ENCODE measurements around the gene HSD11B1. TPM values are rescaled to one million over a fixed set of nuclear protein-coding genes. Genes with fewer than 3 reads are reported as not detected.
A peak's percentile ranks its signal among the peaks of the same experiment; 100 is the strongest.

The HSD11B1 gene
- polyA plus RNA-seq, 3 donors = not detected

GRCh38 chr1:209707308-209707707 lies 2.7 kb downstream of the HSD11B1 start:
- Histone ChIP-seq H3K79me2 (ENCODE audit: insufficient read depth, low read length) (no peaks in the 10 kb centered on the region), H3K4me2 (replicated peaks; ENCODE audit: extremely low read depth, low read length, poor library complexity, severe bottlenecking) (no peak overlapping the region), H3K4me1 (ENCODE audit: control insufficient read depth in 1 of 2, insufficient read depth in 2 of 2, low read length in 2 of 2) (peaks cover 18 to 20% of the 10 kb centered on the region in 2 donors), H3K9ac (ENCODE audit: insufficient read depth, low read length, poor library complexity, severe bottlenecking) (no peak overlapping the region), H3K27ac (ENCODE audit: low read depth in 1 of 2, low read length in 2 of 2) (no peak overlapping the region), H3K4me3 (replicated peaks in 1 of 3; ENCODE audit: low read depth in 2 of 3, low read length in 3 of 3) (no peak overlapping the region), H2AFZ (ENCODE audit: insufficient read depth, low read depth, low read length, poor library complexity, severe bottlenecking) (no peak overlapping the region), H3K36me3 (replicated peaks in 1 of 2; ENCODE audit: control insufficient read depth in 1 of 2, insufficient read depth in 2 of 2, low read length in 2 of 2) (no peaks in the 10 kb centered on the region), H3K27me3 (ENCODE audit: control insufficient read depth in 2 of 2, insufficient read depth in 2 of 2, low read length in 2 of 2) (no peaks in the 10 kb centered on the region), H3K9me3 (replicated peaks in 1 of 2; ENCODE audit: control insufficient read depth in 1 of 2, insufficient read depth in 1 of 2, low read length in 2 of 2) (no peaks in the 10 kb centered on the region), H4K20me1 (ENCODE audit: insufficient read depth, low read length) (no peaks in the 10 kb centered on the region)
- no peak for TF ChIP-seq CTCF (IDR thresholded peaks at IDR 0.05)
- Mint-ChIP-seq H3K4me3 (no peak overlapping the region), H3K27me3 (ENCODE audit: low read depth in 3 of 3) (peaks cover 0 to 6% (median 0%) of the 10 kb centered on the region in 3 donors), H3K4me1 (peaks cover 19% of the 10 kb centered on the region), H3K36me3 (peaks cover 0 to 4% of the 10 kb centered on the region in 2 donors), H3K9me3 (no peaks in the 10 kb centered on the region), H3K27ac (no peak overlapping the region)
- no CpG with 5 or more reads among the region's 1 CpG for WGBS (ENCODE audit: insufficient coverage)
- no peak for DNase-seq
- intact Hi-C loops (cut with micrococcal nuclease) = no loop called here

GRCh38 chr1:209708297-209708696 lies 3.7 kb downstream of the HSD11B1 start:
- Histone ChIP-seq H4K20me1 (ENCODE audit: insufficient read depth, low read length) (no peaks in the 10 kb centered on the region), H3K4me3 (replicated peaks in 1 of 3; ENCODE audit: low read depth in 2 of 3, low read length in 3 of 3) (no peak overlapping the region), H2AFZ (ENCODE audit: insufficient read depth, low read depth, low read length, poor library complexity, severe bottlenecking) (no peak overlapping the region), H3K9me3 (replicated peaks in 1 of 2; ENCODE audit: control insufficient read depth in 1 of 2, insufficient read depth in 1 of 2, low read length in 2 of 2) (no peaks in the 10 kb centered on the region), H3K27me3 (ENCODE audit: control insufficient read depth in 2 of 2, insufficient read depth in 2 of 2, low read length in 2 of 2) (no peaks in the 10 kb centered on the region), H3K27ac (ENCODE audit: low read depth in 1 of 2, low read length in 2 of 2) (no peak overlapping the region), H3K9ac (ENCODE audit: insufficient read depth, low read length, poor library complexity, severe bottlenecking) (no peak overlapping the region), H3K79me2 (ENCODE audit: insufficient read depth, low read length) (no peaks in the 10 kb centered on the region), H3K36me3 (replicated peaks in 1 of 2; ENCODE audit: control insufficient read depth in 1 of 2, insufficient read depth in 2 of 2, low read length in 2 of 2) (no peaks in the 10 kb centered on the region), H3K4me1 (ENCODE audit: control insufficient read depth in 1 of 2, insufficient read depth in 2 of 2, low read length in 2 of 2) (peaks cover 18 to 20% of the 10 kb centered on the region in 2 donors), H3K4me2 (replicated peaks; ENCODE audit: extremely low read depth, low read length, poor library complexity, severe bottlenecking) (no peak overlapping the region)
- H3K4me1 Mint-ChIP-seq = peaks cover 19% of the 10 kb centered on the region
- DNase-seq = no peak
- no CpG with 5 or more reads among the region's 4 CpGs for WGBS (ENCODE audit: insufficient coverage)
- peaks cover 0 to 6% (median 2%) of the 10 kb centered on the region in 3 donors for H3K27me3 Mint-ChIP-seq (ENCODE audit: low read depth in 3 of 3)
- H3K27ac Mint-ChIP-seq = peak overlapping the region in 1 of 7 donors; percentile 31
- H3K4me3 Mint-ChIP-seq = no peak overlapping the region
- no peak for TF ChIP-seq CTCF (IDR thresholded peaks at IDR 0.05)
- H3K9me3 Mint-ChIP-seq = no peaks in the 10 kb centered on the region
- intact Hi-C loops (cut with micrococcal nuclease) = no loop called here
- H3K36me3 Mint-ChIP-seq = peaks cover 0 to 4% of the 10 kb centered on the region in 2 donors

All from CD14-positive monocyte (primary cell).